SHP77 (cell line): ENCODE measurements around the gene ZNF441.
"Not testable (repeated sequence)": the region's sequence is repeated elsewhere in the genome, so short reads cannot be mapped to it uniquely, and the experiment has no call there.

Experiments
- DNase-seq, 2 experiments: peaks; one replicate each; lab custom pipeline; 2025; lab: John Stamatoyannopoulos, UW

ZNF441 gene

DNA sequence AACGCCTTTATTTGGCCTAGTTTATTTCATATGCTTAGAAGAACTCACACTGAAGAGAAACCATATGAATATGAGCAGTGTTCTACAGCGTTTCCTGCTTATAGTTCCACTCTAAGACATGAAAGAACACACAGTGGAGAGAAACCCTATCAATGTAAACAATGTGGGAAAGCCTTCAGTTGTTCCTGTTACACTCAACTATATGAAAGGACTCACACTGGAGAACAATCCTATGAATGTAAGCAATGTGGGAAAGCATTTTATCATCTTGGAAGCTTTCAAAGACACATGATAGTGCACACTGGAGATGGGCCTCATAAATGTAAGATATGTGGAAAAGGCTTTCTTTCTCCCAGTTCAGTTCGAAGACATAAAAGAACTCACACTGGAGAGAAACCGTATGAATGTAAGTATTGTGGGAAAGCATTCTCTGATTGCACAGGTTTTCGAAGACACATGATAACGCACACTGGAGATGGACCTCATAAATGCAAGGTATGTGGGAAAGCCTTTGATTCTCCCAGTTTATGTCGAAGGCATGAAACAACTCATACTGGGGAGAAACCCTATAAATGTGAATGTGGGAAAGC, 13.7 kb downstream of the ZNF441 start:
- DNase-seq: no peak

DNA sequence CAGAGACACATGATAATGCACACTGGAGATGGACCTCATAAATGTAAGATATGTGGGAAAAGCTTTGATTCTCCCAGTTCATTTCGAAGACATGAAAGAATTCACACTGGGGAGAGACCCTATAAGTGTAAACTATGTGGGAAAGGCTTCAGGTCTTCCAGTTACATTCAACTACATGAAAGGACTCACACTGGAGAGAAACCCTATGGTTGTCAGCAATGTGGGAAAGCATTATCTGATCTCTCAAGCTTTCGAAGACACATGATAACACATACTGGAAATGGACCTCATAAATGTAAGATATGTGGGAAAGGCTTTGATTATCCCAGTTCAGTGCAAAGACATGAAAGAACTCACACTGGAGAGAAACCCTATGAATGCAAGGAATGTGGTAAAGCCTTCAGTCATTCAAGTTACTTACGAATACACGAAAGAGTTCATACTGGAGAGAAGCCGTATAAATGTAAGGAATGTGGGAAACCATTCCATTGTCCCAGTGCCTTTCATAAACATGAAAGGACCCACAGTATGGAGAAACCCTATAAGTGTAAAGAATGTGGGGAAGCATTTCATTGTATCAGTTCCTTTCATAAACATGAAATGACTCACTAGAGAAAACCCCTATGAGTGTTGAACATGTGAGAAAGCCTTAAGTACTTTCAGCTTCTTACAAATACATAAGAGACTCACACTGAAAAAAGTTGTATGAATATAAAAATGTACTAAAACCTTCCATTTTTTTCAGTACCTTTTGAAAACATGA, 14.7 kb downstream of the ZNF441 start:
- no peak for DNase-seq

DNA sequence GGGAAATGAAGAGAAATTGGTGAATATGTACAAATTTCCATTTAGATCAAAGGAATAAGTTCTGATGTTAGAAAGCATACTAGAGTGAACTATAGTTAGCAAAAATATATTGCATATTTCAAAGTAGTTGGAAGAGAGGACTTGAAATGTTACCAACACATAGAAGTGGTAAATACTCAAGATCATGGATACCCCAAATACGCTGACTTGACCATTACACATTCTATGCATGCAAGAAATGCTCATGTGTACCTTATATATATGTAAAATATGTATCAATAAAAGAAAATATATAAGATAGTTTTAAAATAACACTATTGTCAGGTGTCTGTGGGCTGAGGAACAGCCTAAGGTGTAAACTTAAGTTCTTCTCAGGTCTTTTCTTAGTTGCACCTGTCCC, 17.0 kb downstream of the ZNF441 start:
- DNase-seq: no peak

DNA sequence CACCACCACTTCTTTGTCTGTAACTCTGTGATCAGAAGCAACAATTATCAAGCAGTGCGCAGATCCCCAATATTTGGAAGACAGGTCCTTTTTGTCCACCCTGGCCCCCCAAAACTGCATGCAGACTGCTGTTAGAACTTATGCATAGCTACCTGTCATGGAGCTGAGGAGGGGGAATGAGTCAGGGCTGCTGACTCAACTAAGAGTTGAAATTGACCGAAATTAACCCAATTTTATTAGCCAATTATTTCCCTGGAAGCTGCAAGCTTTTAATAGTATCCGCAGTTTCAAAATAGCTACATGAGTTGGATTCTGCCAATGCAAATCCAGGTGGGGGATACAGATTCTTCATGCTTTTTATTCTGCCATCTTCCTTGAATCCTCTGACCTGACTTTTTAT, 17.6 kb downstream of the ZNF441 start:
- no peak for DNase-seq

DNA sequence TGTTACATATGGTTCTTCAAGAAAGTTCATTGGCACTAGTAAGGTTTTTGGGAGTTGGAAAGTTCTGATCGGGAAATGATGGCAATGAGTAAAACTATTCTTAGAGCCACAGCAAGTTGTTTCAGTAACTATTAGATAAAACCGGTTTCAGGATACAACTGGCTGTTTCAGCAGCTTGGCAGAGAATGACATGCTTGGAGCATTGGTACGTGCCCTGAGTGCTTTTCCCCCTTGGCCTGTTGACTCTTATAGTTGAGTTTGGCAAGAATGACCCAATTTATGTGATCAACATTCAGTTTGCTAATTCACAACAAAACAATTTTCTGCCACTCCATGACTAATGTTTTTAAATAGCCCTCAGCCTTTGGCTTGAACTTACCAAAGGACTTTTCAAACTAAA, 20.7 kb downstream of the ZNF441 start:
- no peak for DNase-seq

DNA sequence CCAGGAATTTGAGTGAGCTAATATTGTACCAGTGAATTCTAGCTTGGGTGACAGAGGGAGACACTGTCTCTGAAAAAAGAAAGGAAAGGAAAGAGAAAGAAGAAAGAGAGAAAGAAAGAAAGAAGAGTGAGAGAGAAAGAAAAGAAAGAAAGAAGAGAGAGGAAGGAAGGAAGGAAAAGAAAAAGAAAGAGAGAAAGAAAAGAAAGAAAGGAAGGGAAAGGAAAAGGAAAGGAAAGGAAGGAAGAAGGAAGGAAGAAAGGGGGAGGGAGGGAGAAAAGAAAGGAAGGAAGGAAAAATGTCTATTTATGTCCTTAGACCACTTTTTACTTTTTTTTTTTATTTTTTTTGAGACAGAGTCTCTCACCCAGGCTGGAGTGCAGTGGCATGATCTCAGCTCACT, 26.1 kb downstream of the ZNF441 start:
- DNase-seq: no peak

DNA sequence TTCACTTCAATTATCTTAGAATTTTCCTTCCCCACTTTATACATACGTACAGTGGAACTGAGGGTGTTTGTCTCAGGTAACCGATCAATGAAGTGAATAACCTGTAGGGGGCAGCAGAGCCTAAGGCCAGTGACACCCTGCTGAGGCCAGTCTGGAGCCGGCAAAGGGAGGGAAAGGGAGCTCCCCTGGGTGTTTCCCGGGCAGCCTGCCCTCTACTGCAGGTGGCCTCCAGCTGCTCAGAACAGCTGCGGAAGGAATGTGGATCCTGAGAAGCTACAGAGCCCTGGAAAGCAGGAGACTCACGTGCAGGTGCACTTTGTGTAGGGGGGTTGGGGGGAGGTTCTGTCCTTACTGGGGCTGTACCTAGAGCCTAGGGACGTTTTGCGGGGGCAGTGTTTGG, 30.7 kb downstream of the ZNF441 start:
- peak; percentile 94 for DNase-seq

DNA sequence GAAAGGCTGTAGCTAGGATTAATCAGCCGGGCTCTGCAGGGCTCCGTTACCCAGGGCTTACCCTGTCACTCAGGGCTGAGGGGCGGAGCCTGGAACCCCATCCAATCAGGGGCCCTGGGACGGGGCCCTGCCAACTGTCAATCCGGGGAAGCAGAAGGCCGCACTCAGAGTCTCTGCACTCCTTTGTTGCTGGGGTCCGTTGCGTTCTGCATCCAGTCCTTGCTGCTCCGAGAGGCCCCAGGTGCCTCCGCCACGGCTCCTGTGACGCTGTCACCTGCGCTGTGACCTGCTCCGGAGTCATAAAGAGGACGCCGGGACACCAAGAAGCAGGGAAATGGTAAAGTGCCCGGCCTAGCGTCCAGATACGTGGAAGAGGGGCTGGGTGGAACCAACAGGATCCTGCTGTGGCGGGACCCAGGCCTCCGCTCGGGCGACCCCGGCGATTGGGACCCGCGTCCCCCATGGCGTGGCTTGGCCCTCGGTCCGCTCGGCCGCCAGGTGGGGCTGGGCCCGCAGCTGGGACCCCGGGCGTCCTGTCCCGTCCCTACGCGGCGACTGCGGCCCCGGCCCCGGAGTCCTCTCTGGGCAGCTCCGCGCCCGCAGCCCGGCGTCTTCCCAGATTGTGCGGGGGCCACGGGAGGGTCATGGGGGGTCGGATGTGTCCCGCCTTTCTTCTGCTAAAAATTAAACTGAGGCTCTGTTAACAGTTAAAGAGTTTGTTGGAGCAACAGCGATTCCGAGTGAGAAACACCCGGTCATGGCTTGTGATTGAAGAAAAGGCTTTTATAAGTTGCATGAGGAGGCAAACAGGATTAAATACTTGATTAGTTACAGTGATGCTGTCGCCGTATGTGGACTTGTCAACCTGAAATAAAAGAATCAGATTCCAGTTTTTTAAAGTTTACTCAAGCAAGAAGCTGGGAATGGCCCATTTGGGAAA, 31.9 kb downstream of the ZNF441 start, which contains the start of gene ZNF491:
ZNF491 (plus strand) TSS at position 133 of the 940 bp plus-strand sequence. CDS start 7,431 bp downstream, outside the sequence.
- DNase-seq: peak; percentile 90 to 94

DNA sequence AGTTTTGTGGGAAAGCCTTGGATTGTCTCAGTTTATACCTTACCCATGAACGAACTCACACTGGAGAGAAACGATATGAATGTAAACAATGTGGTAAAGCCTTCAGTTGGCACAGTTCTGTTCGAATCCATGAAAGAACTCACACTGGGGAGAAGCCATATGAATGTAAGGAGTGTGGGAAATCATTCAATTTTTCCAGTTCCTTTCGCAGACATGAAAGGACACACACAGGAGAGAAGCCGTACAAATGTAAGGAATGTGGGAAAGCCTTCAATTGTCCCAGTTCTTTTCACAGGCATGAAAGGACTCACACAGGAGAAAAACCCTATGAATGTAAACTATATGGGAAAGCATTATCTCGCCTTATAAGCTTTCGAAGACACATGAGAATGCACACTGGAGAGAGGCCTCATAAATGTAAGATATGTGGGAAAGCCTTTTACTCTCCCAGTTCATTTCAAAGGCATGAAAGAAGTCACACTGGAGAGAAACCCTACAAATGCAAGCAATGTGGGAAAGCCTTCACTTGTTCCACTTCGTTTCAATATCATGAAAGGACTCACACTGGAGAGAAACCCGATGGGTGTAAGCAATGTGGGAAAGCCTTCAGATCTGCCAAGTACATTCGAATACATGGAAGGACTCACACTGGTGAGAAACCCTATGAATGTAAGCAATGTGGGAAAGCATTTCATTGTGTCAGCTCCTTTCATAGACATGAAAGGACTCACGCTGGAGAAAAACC, 39.7 kb downstream of the ZNF441 start:
- no peak for DNase-seq

DNA sequence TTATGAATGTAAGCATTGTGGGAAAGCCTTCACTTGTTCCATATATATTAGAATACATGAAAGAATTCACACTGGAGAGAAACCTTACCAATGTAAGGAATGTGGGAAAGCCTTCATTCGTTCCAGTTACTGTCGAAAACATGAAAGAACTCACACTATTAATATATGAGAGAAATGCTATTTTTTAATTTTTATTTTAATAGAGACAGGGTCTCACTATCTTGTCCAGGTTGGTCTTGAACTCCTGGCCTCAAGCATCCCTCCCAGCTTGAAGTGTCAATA, 40.2 kb downstream of the ZNF441 start:
- no peak for DNase-seq

DNA sequence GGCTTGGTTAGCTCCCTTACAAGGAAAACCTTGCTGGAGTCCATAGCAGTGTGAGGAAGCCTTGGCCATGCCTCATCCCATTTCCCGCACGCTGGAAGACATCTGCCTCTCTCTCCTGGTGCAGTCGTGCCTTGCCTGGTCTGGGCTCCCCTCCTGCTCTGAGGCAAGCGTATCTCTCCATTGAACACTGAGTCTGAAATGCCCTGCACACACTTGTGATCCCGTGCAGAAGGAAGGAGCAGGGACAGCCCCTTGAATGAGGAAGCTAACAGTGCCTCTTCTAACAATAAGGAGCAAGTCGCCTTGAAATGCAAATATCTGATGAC, 46.9 kb downstream of the ZNF441 start:
- DNase-seq: peak in 1 of 2 experiments; percentile 40

DNA sequence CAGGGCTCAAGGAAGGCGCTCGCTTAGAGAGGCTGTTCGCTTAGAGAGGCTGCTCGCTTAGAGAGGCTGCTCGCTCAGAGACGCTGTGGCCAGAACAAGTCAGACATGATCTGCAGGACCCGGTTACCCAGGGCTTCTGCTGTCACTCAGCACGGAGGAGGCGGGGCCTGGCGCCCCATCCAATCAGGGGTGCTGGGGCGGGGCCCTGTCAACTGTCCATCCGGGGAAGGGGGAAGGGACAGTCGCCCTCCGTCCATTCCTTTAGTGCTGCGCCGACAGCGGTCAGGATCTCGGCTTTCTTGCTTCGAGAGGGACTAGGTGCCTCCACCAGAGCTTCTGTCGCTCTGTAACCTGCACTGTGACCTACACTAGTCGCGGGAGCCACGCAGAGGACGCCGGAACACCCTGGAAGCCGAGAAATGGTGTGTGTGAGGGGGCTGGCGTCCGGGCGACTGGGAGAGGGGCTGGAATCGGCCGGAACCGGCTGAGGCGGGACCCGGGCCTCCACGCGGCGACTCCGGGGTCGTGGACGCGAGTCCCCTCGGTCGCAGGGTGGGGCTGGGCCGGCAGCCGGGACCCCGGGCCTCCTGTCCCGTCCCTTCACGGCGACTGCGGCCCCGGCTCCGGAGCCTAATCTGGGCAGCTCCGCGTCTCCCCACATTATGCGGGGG, 47.4 kb downstream of the ZNF441 start, which contains the start of gene ZNF440:
ZNF440 (plus strand) TSS at position 245 of the 671 bp plus-strand sequence; CDS start at position 420, 175 bp downstream.
- DNase-seq: peak; percentile 90 to 91

DNA sequence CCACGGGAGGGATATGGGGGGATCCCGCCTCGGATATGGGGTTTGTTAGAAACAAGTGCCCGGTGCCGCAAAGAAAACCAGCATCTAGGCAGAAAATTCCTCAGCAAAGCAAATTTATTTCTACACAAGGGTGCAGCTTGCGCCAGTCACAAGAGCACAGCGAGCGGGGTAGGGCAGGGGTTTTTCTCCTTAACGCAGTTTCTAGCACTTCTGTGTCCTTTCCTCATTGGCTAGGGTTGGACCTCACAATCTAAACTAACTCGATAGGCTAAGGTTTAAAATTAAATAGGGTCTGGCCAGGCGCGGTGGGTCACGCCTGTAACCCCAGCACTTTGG, 47.9 kb downstream of the ZNF441 start:
- DNase-seq: peak in 1 of 2 experiments; percentile 3

DNA sequence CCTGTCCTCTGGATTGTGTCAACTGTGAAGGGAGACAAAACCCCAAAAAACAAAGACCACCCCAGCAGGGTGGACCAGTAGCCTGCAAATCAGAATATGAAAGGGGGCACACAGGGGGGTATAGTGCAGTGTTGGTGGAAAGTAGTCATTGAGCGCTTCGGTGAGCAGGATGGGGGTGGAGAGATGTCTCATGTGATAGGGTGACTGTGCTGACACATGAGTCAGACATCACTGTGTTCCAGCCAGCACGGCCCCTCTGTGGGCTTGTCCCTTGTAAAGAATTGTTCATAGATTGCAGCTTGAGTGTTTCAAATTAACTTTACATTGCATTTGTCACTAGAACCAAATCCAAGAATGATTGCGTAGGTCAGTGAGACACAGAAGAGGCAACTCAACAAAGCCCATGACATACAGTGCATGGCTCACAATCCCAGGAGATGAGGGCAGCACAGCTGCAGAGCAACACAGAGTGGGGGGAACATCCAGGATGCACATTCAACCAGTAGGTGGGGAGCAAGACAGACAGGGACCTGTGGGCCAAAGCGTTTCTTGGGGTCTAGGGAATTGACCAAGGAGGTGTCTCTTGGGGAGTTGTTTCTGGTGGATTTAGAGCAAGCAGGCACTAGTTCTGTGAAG, 54.8 kb downstream of the ZNF441 start:
- no peak for DNase-seq

DNA sequence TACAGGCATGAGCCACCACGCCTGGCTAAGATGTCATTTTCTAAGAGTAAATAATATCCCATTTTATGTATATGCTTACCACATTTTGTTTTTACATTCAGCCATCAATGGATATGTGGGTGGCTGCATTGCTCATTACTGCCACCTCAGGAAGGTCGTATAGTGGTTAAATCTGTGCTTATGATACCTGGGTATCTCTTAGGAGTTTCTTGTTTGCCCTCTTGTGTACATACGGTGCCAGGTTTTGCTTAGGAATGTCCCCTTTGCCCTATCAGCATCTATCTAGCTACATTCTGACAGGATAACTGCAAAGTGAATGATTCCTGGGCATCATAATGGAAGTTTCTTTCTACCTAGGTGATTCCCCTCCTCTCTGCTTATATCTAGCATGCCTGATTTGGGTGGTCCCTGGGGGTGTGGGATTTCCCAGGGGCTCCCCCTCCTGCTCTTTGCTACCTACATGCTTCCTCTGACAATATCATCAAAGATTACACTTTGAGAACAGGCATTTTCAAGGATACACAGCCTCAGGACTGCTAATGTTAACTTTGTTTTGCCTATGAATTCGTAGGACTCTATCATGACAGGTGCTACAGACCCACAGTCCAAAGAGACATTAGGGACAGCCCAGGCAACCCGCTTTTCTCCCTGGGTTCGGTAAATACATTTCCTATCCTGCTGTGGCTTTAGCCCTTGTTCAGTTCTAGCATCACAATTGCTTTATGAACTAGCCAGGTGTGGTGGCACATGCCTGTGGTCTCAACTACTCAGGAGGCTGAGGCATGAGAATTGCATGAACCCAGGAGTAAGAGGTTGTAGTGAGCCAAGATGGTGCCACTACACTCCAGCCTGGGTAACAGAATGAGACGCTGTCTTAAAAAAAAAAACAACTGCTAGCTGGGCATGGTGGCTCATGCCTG, 62.4 kb downstream of the ZNF441 start:
- DNase-seq: not testable (repeated sequence)

DNA sequence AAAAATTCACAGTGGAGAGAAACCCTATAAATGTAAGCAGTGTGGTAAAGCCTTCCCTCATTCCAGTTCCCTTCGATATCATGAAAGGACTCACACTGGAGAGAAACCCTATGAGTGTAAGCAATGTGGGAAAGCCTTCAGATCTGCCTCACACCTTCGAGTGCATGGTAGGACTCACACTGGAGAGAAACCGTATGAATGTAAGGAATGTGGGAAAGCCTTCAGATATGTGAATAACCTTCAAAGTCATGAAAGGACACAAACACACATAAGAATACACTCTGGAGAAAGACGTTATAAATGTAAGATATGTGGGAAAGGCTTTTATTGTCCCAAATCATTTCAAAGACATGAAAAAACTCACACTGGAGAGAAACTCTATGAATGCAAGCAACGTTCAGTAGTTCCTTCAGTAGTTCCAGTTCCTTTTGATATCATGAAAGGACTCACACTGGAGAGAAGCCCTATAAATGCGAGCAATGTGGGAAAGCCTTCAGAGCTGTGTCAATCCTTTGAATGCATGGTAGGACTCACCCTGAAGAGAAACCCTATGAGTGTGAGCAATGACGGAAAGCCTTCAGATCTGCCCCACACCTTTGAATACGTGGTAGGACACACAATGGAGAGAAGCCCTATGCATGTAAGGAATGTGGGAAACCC, 65.6 kb downstream of the ZNF441 start:
- no peak for DNase-seq

DNA sequence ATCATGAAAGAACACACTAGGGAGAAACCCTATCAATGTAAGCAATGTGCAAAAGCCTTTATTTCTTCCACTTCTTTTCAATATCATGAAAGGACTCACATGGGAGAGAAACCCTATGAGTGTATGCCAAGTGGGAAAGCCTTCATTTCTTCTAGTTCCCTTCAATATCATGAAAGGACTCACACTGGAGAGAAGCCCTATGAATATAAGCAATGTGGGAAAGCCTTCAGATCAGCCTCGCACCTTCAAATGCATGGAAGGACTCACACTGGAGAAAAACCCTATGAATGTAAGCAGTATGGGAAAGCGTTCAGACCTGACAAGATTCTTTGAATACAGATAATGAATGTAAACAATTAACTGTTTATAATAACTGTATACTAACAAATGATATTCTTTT, 66.7 kb downstream of the ZNF441 start:
- DNase-seq: no peak
